HG02571 (cell line): ENCODE measurements around the gene GPR176.
"Not testable (repeated sequence)": the region's sequence is repeated elsewhere in the genome, so short reads cannot be mapped to it uniquely, and the experiment has no call there.

ENCODE experiments used
- ATAC-seq: cut with Tn5 transposase; IDR thresholded peaks from one replicate; pipeline ENCODE4 v1.9.1; 2021; ENCODE audit warnings: mild to moderate bottlenecking, moderate library complexity; ENCODE audit not compliant: unreplicated experiment

The GPR176 gene

GRCh38 chr15:39893051-39893450, 27.0 kb downstream of the GPR176 start:
- ATAC-seq: not testable (repeated sequence)

- ATAC-seq: no peak
Observed at GRCh38 chr15:39892418-39892817, 27.6 kb downstream of the GPR176 start.

GRCh38 chr15:39890621-39891020, 29.4 kb downstream of the GPR176 start:
- no peak for ATAC-seq

- ATAC-seq: no peak
Observed at GRCh38 chr15:39889601-39890000, 30.5 kb downstream of the GPR176 start.

GRCh38 chr15:39888809-39889208, 31.3 kb downstream of the GPR176 start:
- no peak for ATAC-seq

GRCh38 chr15:39888243-39888642, 31.8 kb downstream of the GPR176 start:
- ATAC-seq: no peak

- no peak for ATAC-seq
Observed at GRCh38 chr15:39887832-39888231, 32.2 kb downstream of the GPR176 start.

- no peak for ATAC-seq
Observed at GRCh38 chr15:39887211-39887610, 32.9 kb downstream of the GPR176 start.

- ATAC-seq: no peak
Observed at GRCh38 chr15:39886418-39886817, 33.6 kb downstream of the GPR176 start.

- no peak for ATAC-seq
Observed at GRCh38 chr15:39885099-39885777, 34.8 kb downstream of the GPR176 start.

GRCh38 chr15:39884351-39884750, 35.7 kb downstream of the GPR176 start:
- no peak for ATAC-seq

- ATAC-seq: no peak
Observed at GRCh38 chr15:39882602-39883001, 37.5 kb downstream of the GPR176 start.

- no peak for ATAC-seq
Observed at GRCh38 chr15:39881790-39882189, 38.3 kb downstream of the GPR176 start.

GRCh38 chr15:39880718-39881387, 39.2 kb downstream of the GPR176 start:
- no peak for ATAC-seq

- ATAC-seq: no peak
Observed at GRCh38 chr15:39878406-39878785, 41.7 kb downstream of the GPR176 start.

GRCh38 chr15:39874890-39875549, 45.0 kb downstream of the GPR176 start:
- no peak for ATAC-seq

GRCh38 chr15:39873978-39874377, 46.1 kb downstream of the GPR176 start:
- ATAC-seq: no peak

GRCh38 chr15:39870537-39870936, 49.5 kb downstream of the GPR176 start:
- no peak for ATAC-seq

- ATAC-seq: no peak
Observed at GRCh38 chr15:39869858-39870515, 50.1 kb downstream of the GPR176 start.

- no peak for ATAC-seq
Observed at GRCh38 chr15:39869254-39869653, 50.8 kb downstream of the GPR176 start.

- ATAC-seq: no peak
Observed at GRCh38 chr15:39868396-39868795, 51.7 kb downstream of the GPR176 start.

- ATAC-seq: no peak
Observed at GRCh38 chr15:39864116-39864515, 56.0 kb downstream of the GPR176 start.
